ENCODE data around the gene PHAF1. TPM values are rescaled to one million over a fixed set of nuclear protein-coding genes. Genes with fewer than 3 reads are reported as not detected.
A peak's percentile ranks its signal among the peaks of the same experiment; 100 is the strongest.

PHAF1 gene
- total RNA-seq, 4 donors from 2014 or later: 23.3 to 63.4 (median 48.9) TPM

DNA sequence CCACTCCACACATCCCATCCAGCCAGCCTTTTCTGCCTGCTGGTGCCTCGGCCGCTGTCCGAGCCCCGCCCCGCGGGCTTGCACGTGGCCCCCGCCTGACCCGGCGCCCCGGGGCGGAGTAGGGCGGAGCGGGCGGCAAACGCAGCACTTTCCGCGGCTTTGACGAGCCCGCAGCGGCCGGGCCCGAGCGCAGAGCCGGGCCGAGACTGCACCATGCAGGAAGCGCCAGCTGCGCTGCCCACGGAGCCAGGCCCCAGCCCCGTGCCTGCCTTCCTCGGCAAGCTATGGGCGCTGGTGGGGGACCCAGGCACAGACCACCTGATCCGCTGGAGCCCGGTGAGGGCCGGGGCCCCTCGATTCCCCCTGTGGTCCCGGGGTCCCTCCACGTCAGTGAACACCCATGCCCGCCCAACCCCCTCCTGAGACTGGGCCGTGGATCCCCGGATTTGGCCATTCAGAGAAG lies 54.9 kb downstream of the PHAF1 start, which contains the start of gene HSF4:
Gene HSF4, plus strand, starts transcription at position 147 of the 463 bp plus-strand sequence. Its CDS starts 67 bp downstream, at position 214.
- ATAC-seq (peak; percentile 40 to 43), DNase-seq (peak; percentile 65 to 81)
- in situ Hi-C loops (cut with MboI; ENCODE audit: low sequenced_read_pairs in 4 of 4) (no loop called here), intact Hi-C loops (cut with DNase I; ENCODE audit: low total_unique reads) (loop anchor here (5.0 kb wide), 1 partner anchor 83 kb away; the partner anchor contains the start of genes FHOD1 and SLC9A5)
- H3K36me3 ChIP-seq: no peaks in the 10 kb centered on the region
- peak within 1 kb of the TSS; percentile 93 to 100 (median 95) for H3K27ac ChIP-seq
- peak within 1 kb of the TSS; percentile 65 to 78 (median 69) for H3K4me3 ChIP-seq
- H3K27me3 ChIP-seq: no peaks in the 10 kb centered on the region
- H3K9me3 ChIP-seq: no peaks in the 10 kb centered on the region
- H3K4me1 ChIP-seq: peaks cover 50 to 53% of the 10 kb centered on the region in 2 donors
- TF ChIP-seq POLR2A (IDR thresholded peaks at IDR 0.05): peak; percentile 88 to 91
- TF ChIP-seq, protein P1, sequence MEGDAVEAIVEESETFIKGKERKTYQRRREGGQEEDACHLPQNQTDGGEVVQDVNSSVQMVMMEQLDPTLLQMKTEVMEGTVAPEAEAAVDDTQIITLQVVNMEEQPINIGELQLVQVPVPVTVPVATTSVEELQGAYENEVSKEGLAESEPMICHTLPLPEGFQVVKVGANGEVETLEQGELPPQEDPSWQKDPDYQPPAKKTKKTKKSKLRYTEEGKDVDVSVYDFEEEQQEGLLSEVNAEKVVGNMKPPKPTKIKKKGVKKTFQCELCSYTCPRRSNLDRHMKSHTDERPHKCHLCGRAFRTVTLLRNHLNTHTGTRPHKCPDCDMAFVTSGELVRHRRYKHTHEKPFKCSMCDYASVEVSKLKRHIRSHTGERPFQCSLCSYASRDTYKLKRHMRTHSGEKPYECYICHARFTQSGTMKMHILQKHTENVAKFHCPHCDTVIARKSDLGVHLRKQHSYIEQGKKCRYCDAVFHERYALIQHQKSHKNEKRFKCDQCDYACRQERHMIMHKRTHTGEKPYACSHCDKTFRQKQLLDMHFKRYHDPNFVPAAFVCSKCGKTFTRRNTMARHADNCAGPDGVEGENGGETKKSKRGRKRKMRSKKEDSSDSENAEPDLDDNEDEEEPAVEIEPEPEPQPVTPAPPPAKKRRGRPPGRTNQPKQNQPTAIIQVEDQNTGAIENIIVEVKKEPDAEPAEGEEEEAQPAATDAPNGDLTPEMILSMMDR (IDR thresholded peaks at IDR 0.05 in 4 of 5, conservative IDR thresholded peaks at IDR 0.05 in 1 of 5): no peak

- H3K4me3 ChIP-seq: peak overlapping the region; percentile 65 to 78 (median 69)
- intact Hi-C loops (cut with DNase I; ENCODE audit: low total_unique reads) (no loop called here), in situ Hi-C loops (cut with MboI; ENCODE audit: low sequenced_read_pairs in 4 of 4) (no loop called here)
- H3K27ac ChIP-seq: peak overlapping the region; percentile 93 to 100 (median 95)
- TF ChIP-seq, protein P1 (IDR thresholded peaks at IDR 0.05 in 4 of 5, conservative IDR thresholded peaks at IDR 0.05 in 1 of 5): no peak
- TF ChIP-seq POLR2A (IDR thresholded peaks at IDR 0.05): no peak
- H3K9me3 ChIP-seq: no peaks in the 10 kb centered on the region
- DNase-seq (no peak), ATAC-seq (no peak)
- peaks cover 55 to 58% of the 10 kb centered on the region in 2 donors for H3K4me1 ChIP-seq
- no peaks in the 10 kb centered on the region for H3K36me3 ChIP-seq
- no peaks in the 10 kb centered on the region for H3K27me3 ChIP-seq
Measured at GRCh38 chr16:67165121-67166078, 55.7 kb downstream of the PHAF1 start.

DNA sequence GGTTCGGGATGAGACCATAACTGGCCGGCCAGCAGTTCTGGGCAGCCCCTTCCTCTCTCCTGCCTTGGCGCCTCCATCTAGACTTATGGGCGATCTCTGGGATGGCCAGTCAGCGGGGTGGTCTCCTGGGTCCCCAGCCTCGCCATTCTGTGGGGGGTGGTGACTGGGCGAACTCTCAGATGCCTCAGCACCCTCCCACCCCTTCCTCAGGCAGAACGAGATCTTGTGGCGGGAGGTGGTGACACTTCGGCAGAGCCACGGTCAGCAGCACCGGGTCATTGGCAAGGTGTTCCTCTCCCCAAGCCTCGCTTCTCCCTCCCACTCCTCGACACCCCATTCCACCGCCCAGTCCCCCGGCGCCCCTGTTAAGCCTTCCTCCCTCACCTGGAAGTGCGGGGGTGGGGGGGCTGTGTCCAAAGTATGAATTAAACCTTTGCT lies 56.4 kb downstream of the PHAF1 start:
- TF ChIP-seq, protein P1 (IDR thresholded peaks at IDR 0.05 in 4 of 5, conservative IDR thresholded peaks at IDR 0.05 in 1 of 5): no peak
- TF ChIP-seq POLR2A (IDR thresholded peaks at IDR 0.05): no peak

DNA sequence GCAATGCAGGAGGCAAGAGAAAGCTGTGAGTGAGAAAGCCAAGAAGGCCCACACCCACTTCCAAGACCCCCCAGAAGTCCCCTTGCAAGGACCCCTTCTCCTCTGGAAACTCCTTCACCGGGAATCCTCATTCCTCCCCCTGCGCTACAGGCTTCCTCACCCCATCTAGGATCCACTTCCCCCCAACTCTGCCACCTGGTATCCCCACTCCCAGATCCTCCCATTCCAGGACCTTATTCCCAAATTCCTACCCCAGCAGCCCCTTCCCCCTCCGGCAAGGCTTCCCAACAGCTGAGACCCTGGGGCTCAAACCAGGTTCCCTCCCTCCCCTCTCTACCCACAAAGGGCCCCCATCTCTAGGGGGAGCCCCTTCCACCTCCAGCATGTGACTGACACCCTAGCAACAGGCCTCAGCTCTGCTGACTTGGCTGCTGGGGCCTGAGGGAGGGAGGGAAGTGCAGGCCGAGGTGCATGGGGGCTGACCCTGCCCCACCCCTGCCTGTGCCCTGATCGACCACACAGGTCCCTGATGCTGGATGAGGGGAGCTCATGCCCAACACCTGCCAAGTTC lies 56.9 kb downstream of the PHAF1 start:
- intact Hi-C loops (cut with DNase I; ENCODE audit: low total_unique reads): no loop called here
- Histone ChIP-seq H3K27me3 (no peaks in the 10 kb centered on the region), H3K4me1 (peaks cover 54 to 61% of the 10 kb centered on the region in 2 donors), H3K9me3 (no peaks in the 10 kb centered on the region), H3K36me3 (no peaks in the 10 kb centered on the region), H3K4me3 (no peak overlapping the region), H3K27ac (peak overlapping the region; percentile 93 to 100 (median 95))
- in situ Hi-C loops (cut with MboI; ENCODE audit: low sequenced_read_pairs in 4 of 4): no loop called here
- TF ChIP-seq POLR2A (IDR thresholded peaks at IDR 0.05): no peak
- TF ChIP-seq, protein P1 (IDR thresholded peaks at IDR 0.05 in 4 of 5, conservative IDR thresholded peaks at IDR 0.05 in 1 of 5): no peak
- ATAC-seq (no peak), DNase-seq (no peak)

More for the DNA sequence above, 56.4 kb downstream of the PHAF1 start:
- in situ Hi-C loops (cut with MboI; ENCODE audit: low sequenced_read_pairs in 4 of 4): no loop called here
- DNase-seq (no peak), ATAC-seq (no peak)
- Histone ChIP-seq H3K4me3 (no peak overlapping the region), H3K9me3 (no peaks in the 10 kb centered on the region), H3K27ac (peak overlapping the region; percentile 93 to 100 (median 95)), H3K4me1 (peaks cover 53 to 61% of the 10 kb centered on the region in 2 donors), H3K27me3 (no peaks in the 10 kb centered on the region), H3K36me3 (no peaks in the 10 kb centered on the region)
- intact Hi-C loops (cut with DNase I; ENCODE audit: low total_unique reads): no loop called here

Measured in gastrocnemius medialis (tissue), 4 donors.